Ishikawa (cell line): ENCODE results near the gene PRPS1.

ENCODE experiments used
- CEBPB ChIP-seq: IDR thresholded peaks from 2 replicates; pipeline ENCODE4 v1.6.1; 2012
- CREB1 ChIP-seq: IDR thresholded peaks from 2 replicates; pipeline ENCODE4 v1.6.1; 2012; ENCODE audit warnings: low read depth
- EGR1 ChIP-seq: IDR thresholded peaks from 2 replicates; pipeline ENCODE4 v1.6.1; 2012
- EP300 ChIP-seq: IDR thresholded peaks from 2 replicates; pipeline ENCODE4 v1.6.1; 2012; ENCODE audit warnings: borderline replicate concordance
- FOXM1 ChIP-seq: IDR thresholded peaks from 2 replicates; pipeline ENCODE4 v1.6.1; 2012; ENCODE audit warnings: low read depth, borderline replicate concordance
- NFIC ChIP-seq: IDR thresholded peaks from 2 replicates; pipeline ENCODE4 v1.6.1; 2012
- RAD21 ChIP-seq: IDR thresholded peaks from 2 replicates; pipeline ENCODE4 v1.6.1; 2012; ENCODE audit warnings: low read depth
- TAF1 ChIP-seq: IDR thresholded peaks from 2 replicates; pipeline ENCODE4 v1.6.1; 2012; ENCODE audit warnings: low read depth, mild to moderate bottlenecking
- TCF12 ChIP-seq: IDR thresholded peaks from 2 replicates; pipeline ENCODE4 v1.6.1; 2012; ENCODE audit warnings: low read depth
- TEAD4 ChIP-seq: IDR thresholded peaks from 2 replicates; pipeline ENCODE4 v1.6.1; 2012
- YY1 ChIP-seq: IDR thresholded peaks from 2 replicates; pipeline ENCODE4 v1.6.1; 2012; ENCODE audit warnings: low read depth
- ZBTB7A ChIP-seq: IDR thresholded peaks from 2 replicates; pipeline ENCODE4 v1.6.1; 2012; ENCODE audit warnings: low read depth
- TF ChIP-seq, protein P1 (sequence below): IDR thresholded peaks from 2 replicates; pipeline ENCODE4 v1.6.1; 2012
- TF ChIP-seq, protein P2 (sequence below): IDR thresholded peaks from 2 replicates; pipeline ENCODE4 v1.6.1; 2012; ENCODE audit warnings: low read depth, mild to moderate bottlenecking
- TF ChIP-seq, protein P3 (sequence below): IDR thresholded peaks from 2 replicates; pipeline ENCODE4 v1.6.1; 2012

PRPS1 gene

DNA sequence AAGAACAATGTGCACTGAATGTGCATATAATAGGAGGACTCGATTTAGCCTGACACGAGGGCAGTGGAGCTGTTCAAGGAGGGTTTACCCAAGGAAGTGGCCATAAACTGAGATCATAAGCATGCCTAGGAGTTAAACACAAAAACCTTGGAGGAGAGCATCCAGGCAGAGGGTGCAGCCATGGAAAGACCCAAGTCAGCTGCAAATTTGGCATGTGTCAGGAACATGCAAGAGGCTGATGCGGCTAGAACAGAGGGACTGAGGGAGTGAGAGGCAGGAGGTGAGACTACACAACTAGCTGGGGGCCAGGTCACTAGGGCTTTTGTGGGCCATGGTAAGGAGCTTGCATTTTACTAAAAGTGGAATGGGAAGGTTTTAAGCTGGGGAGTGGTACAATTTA, 55.6 kb downstream of the PRPS1 start:
- TF ChIP-seq TAF1 (no peak), TCF12 (no peak), TEAD4 (no peak), CREB1 (no peak), RAD21 (no peak), NFIC (no peak), EP300 (no peak), ZBTB7A (no peak), FOXM1 (no peak), EGR1 (no peak), YY1 (no peak), CEBPB (no peak)
- TF ChIP-seq, protein P1, sequence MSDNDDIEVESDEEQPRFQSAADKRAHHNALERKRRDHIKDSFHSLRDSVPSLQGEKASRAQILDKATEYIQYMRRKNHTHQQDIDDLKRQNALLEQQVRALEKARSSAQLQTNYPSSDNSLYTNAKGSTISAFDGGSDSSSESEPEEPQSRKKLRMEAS, result no peak
- TF ChIP-seq, protein P2, sequence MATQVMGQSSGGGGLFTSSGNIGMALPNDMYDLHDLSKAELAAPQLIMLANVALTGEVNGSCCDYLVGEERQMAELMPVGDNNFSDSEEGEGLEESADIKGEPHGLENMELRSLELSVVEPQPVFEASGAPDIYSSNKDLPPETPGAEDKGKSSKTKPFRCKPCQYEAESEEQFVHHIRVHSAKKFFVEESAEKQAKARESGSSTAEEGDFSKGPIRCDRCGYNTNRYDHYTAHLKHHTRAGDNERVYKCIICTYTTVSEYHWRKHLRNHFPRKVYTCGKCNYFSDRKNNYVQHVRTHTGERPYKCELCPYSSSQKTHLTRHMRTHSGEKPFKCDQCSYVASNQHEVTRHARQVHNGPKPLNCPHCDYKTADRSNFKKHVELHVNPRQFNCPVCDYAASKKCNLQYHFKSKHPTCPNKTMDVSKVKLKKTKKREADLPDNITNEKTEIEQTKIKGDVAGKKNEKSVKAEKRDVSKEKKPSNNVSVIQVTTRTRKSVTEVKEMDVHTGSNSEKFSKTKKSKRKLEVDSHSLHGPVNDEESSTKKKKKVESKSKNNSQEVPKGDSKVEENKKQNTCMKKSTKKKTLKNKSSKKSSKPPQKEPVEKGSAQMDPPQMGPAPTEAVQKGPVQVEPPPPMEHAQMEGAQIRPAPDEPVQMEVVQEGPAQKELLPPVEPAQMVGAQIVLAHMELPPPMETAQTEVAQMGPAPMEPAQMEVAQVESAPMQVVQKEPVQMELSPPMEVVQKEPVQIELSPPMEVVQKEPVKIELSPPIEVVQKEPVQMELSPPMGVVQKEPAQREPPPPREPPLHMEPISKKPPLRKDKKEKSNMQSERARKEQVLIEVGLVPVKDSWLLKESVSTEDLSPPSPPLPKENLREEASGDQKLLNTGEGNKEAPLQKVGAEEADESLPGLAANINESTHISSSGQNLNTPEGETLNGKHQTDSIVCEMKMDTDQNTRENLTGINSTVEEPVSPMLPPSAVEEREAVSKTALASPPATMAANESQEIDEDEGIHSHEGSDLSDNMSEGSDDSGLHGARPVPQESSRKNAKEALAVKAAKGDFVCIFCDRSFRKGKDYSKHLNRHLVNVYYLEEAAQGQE, result no peak
- TF ChIP-seq, protein P3, sequence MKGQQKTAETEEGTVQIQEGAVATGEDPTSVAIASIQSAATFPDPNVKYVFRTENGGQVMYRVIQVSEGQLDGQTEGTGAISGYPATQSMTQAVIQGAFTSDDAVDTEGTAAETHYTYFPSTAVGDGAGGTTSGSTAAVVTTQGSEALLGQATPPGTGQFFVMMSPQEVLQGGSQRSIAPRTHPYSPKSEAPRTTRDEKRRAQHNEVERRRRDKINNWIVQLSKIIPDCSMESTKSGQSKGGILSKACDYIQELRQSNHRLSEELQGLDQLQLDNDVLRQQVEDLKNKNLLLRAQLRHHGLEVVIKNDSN, result no peak

DNA sequence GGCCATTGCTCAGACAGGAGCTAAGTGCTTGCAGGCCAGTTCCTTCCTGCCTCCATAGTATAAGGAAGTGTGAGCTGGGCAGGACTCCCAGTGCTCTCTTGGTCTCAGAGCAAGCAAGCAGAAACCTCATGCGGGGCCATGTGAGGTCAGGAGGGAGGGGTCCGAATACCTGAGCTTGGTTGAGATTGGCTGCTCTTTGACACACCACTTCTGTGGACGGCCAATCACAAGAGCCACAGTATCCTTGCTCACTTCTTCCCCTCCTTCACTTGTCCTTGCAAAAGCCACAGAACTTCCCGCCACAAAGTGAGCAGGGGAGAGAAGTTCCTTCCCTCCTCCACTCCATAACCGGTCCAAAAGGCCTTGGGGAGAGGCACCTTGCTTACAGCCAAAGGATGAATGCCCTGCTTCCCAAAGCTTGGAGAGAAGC, 56.7 kb downstream of the PRPS1 start:
- TF ChIP-seq, protein P1, result peak; percentile 45; the same call in 1 of the 2 replicates
- no peak for TF ChIP-seq CREB1

DNA sequence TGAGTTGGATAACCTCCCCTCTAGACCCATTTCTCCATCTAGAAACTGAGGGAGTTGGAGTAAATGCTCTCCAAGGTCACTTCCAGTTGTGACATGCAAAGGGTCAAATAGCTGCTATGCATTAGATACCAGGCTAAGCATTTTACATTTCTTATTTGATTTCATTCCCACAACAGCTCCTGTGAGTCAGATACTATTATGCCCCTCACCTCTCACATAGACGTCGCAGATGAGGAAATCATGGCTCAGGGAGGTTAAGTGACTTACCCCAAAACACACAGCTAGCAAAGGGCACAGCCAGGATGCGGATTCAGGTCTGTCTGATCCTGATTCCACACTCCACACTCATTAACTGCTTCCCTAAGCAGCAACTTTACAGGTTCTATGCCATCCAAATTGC, 57.7 kb downstream of the PRPS1 start:
- TF ChIP-seq, protein P3, result no peak
- TF ChIP-seq, protein P1, result no peak
- TF ChIP-seq CEBPB (no peak), CREB1 (no peak), NFIC (no peak), FOXM1 (no peak), ZBTB7A (no peak), EGR1 (no peak), EP300 (no peak)

DNA sequence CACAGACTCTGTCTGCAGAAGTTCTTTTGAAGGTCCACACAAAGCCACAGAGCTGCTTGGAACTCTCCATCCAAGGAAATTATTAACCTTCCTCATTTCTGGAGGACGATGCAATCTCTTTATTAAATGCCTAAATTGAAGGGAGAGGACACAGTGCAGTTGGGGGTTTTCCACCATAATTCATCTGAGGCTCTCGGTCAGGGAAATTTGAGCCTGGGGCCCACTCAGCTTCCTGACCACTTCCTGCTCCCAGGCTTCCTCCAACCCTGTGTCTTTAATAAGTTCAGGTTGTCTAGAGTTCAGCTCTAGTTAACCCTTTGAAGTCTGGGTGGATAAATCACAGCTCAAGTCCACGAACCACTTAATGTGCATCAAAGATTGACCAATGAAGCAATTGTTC, 58.5 kb downstream of the PRPS1 start:
- TF ChIP-seq, protein P3, result no peak
- TF ChIP-seq TCF12, result no peak
- TF ChIP-seq RAD21, result no peak
- no peak for TF ChIP-seq CEBPB

DNA sequence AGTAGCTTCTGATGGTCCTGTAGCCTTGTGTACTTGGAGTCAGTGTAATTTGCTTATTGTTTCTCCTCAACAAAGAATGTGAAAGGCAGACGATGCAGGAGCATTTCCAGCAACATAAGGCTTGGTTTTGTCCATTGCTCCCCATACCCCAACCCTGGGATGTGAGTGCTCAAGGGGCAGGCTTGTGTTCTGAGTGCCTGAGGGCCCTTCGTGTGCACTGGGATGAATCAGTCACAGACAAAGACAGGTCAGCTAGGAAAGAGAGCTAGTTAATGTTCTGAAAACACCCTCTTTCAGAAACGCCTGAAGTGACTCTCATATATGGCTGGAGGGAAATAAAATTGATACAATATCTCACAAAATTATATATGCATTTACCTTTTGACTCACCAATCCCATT, 59.1 kb downstream of the PRPS1 start:
- no peak for TF ChIP-seq NFIC
- TF ChIP-seq, protein P2, result no peak
- no peak for TF ChIP-seq YY1
- TF ChIP-seq TEAD4, result no peak
- no peak for TF ChIP-seq CEBPB
- TF ChIP-seq TCF12, result no peak
- TF ChIP-seq EP300, result no peak
- TF ChIP-seq ZBTB7A, result no peak
- TF ChIP-seq, protein P1, result no peak
- TF ChIP-seq, protein P3, result no peak
- no peak for TF ChIP-seq TAF1
- TF ChIP-seq FOXM1, result no peak
- TF ChIP-seq CREB1, result no peak

DNA sequence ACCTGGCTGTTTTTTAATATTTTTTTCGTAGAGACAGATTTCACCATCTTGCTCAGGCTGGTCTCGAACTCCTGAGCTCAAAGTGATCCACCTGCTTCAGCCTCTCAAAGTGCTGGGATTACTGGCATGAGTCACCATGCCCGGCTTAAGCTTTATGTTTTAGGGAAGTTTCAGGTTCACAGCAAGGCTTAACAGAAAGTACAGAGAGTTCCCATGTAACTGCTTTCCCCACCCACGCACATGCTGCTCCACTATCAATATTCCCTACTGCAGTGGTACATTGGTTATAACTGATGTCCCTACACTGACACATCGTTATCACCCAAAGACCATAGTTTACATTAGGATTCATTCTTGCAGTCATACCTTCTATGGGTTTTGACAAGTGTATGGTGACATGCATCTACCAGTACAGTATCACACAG, 62.7 kb downstream of the PRPS1 start:
- TF ChIP-seq EGR1 (no peak), TEAD4 (no peak), ZBTB7A (no peak), TCF12 (no peak), TAF1 (no peak), YY1 (no peak), CREB1 (no peak), RAD21 (no peak), EP300 (no peak), FOXM1 (no peak), CEBPB (no peak), NFIC (no peak)
- TF ChIP-seq, protein P3, result no peak
- TF ChIP-seq, protein P2, result no peak
- TF ChIP-seq, protein P1, result no peak
